ENCODE results near the gene PROZ. TPM values are rescaled to one million over a fixed set of nuclear protein-coding genes. Genes with fewer than 3 reads are reported as not detected.
A peak's percentile ranks its signal among the peaks of the same experiment; 100 is the strongest.

PROZ gene
- total and polyA plus RNA-seq, 2 of the 13 experiments (the other 11 are each of a cell fraction or from before 2014, with no cell fraction given) = 5.6 to 22.5 TPM

- DNase-seq (ENCODE audit: low spot score) (no peak), ATAC-seq (no peak), FAIRE-seq (no peak)
- Histone ChIP-seq H3K4me1 (ENCODE audit: insufficient read depth, low read length) (peaks cover 47% of the 10 kb centered on the region), H3K27ac (ENCODE audit: extremely low read length, insufficient read depth, low read length) (no peak overlapping the region), H3K27me3 (ENCODE audit: control insufficient read depth in 1 of 2, insufficient read depth in 2 of 2, low read length in 2 of 2) (no peaks in the 10 kb centered on the region), H3K4me2 (ENCODE audit: low read depth, low read length) (no peak overlapping the region), H3K9ac (ENCODE audit: insufficient read depth, low read depth, low read length) (no peak overlapping the region), H3K36me3 (replicated peaks in 1 of 2; ENCODE audit: control insufficient read depth in 1 of 2, insufficient read depth in 2 of 2, low read length in 2 of 2) (peaks cover 11 to 31% of the 10 kb centered on the region in 2 experiments; a peak in 3 of 5 replicates), H3K79me2 (ENCODE audit: insufficient read depth, low read length) (peaks cover 31% of the 10 kb centered on the region), H2AFZ (ENCODE audit: low read length) (no peak overlapping the region), H3K9me3 (ENCODE audit: low read length) (no peaks in the 10 kb centered on the region), H4K20me1 (ENCODE audit: insufficient read depth, low read length) (no peaks in the 10 kb centered on the region), H3K4me3 (replicated peaks in 1 of 3; ENCODE audit: insufficient read depth in 1 of 3, low read depth in 2 of 3, low read length in 3 of 3) (no peak overlapping the region)
- no peak for TF ChIP-seq EZH2 (conservative IDR thresholded peaks at IDR 0.05; ENCODE audit: low read depth, low read length)
- 0 out of 2 replicates have a peak, but pooled peaks have one; percentile 17 for TF ChIP-seq NFKB2 (CRISPR knock-in tag; IDR thresholded peaks at IDR 0.05; ENCODE audit: borderline replicate concordance)
- peak; percentile 11 for TF ChIP-seq AGO1 (IDR thresholded peaks at IDR 0.05; ENCODE audit: low read depth, low read length, poor library complexity, severe bottlenecking)
- POLR2A ChIA-PET = interaction anchor here (1.2 to 3.7 kb wide), 2 partner anchors 25 to 61 kb away, joined by 3 to 33 read pairs; partner anchors contain the start of genes CUL4A, F10 and PCID2
- CTCF ChIA-PET (ENCODE audit: low intra/inter-chr PET ratio, low total read pairs) = no interaction called here
- intact Hi-C loops (cut with micrococcal nuclease; ENCODE audit: unreplicated experiment) (loop anchor here (5.0 kb wide), 1 partner anchor 456 kb away; the partner anchor contains the start of gene ATP11A), in situ Hi-C loops (cut with HindIII; ENCODE audit: extremely low pct_ligation_motif_present, low pct_unique_long_range_greater_than_20kb) (no loop called here)
- BruUV-seq (replicated peaks) = no TSS peak
- over 99% methylated on average over 13 of the region's 13 CpGs for WGBS (ENCODE audit: low lambda C conversion rate)
Measured at GRCh38 chr13:113148407-113148806, 10.0 kb upstream of the PROZ start.

GRCh38 chr13:113148940-113149503, 9.4 kb upstream of the PROZ start:
- TF ChIP-seq AGO1 (IDR thresholded peaks at IDR 0.05; ENCODE audit: low read depth, low read length, poor library complexity, severe bottlenecking) (peak; percentile 43), AGO2 (optimal IDR thresholded peaks at IDR 0.05; ENCODE audit: low read depth, low read length) (peak; percentile 80), NFKB2 (CRISPR knock-in tag; IDR thresholded peaks at IDR 0.05; ENCODE audit: borderline replicate concordance) (0 out of 2 replicates have a peak, but pooled peaks have one; percentile 7), ZSCAN21 (CRISPR knock-in tag; IDR thresholded peaks at IDR 0.05; ENCODE audit: borderline replicate concordance) (peak; percentile 5; the same call in 1 of the 2 replicates), PHF8 (CRISPR knock-in tag; IDR thresholded peaks at IDR 0.05) (0 out of 2 replicates have a peak, but pooled peaks have one; percentile 2), NRL (CRISPR knock-in tag; IDR thresholded peaks at IDR 0.05; ENCODE audit: borderline replicate concordance) (no peak), ZNF883 (CRISPR knock-in tag; IDR thresholded peaks at IDR 0.05; ENCODE audit: not compliant biosample characterization) (peak; percentile 4), RBFOX2 (IDR thresholded peaks at IDR 0.05; ENCODE audit: low read depth, low read length) (peak; percentile 76), ZC3H13 (CRISPR knock-in tag; IDR thresholded peaks at IDR 0.05) (peak; percentile 17), GLMP (CRISPR knock-in tag; IDR thresholded peaks at IDR 0.05; ENCODE audit: borderline replicate concordance) (no peak), POLR2A (IDR thresholded peaks at IDR 0.05; ENCODE audit: insufficient read depth in 1 of 2, low read depth in 2 of 2, low read length in 2 of 2) (no peak), SALL1 (CRISPR knock-in tag; IDR thresholded peaks at IDR 0.05) (0 out of 2 replicates have a peak, but pooled peaks have one; percentile 13), ZBTB38 (CRISPR knock-in tag; IDR thresholded peaks at IDR 0.05) (peak; percentile 86), ZNF460 (CRISPR knock-in tag; IDR thresholded peaks at IDR 0.05; ENCODE audit: borderline replicate concordance) (no peak), ZNF616 (CRISPR knock-in tag; IDR thresholded peaks at IDR 0.05; ENCODE audit: low read depth) (0 out of 2 replicates have a peak, but pooled peaks have one; percentile 33), DNMT1 (CRISPR knock-in tag; IDR thresholded peaks at IDR 0.05) (peak; percentile 54; the same call in 1 of the 2 replicates)
- peaks cover 32% of the 10 kb centered on the region for H3K79me2 ChIP-seq (ENCODE audit: insufficient read depth, low read length)
- intact Hi-C loops (cut with micrococcal nuclease; ENCODE audit: unreplicated experiment) = loop anchor here (5.0 kb wide), 1 partner anchor 457 kb away; the partner anchor contains the start of gene ATP11A
- FAIRE-seq (no peak), DNase-seq (ENCODE audit: low spot score) (no peak), ATAC-seq (no peak)
- H3K36me3 ChIP-seq (replicated peaks in 1 of 2; ENCODE audit: control insufficient read depth in 1 of 2, insufficient read depth in 2 of 2, low read length in 2 of 2) = peaks cover 8 to 25% of the 10 kb centered on the region in 2 experiments; a peak in 3 of 5 replicates
- BruUV-seq (replicated peaks) = TSS peak; percentile 68
- no peak overlapping the region for H3K4me3 ChIP-seq (replicated peaks in 1 of 3; ENCODE audit: insufficient read depth in 1 of 3, low read depth in 2 of 3, low read length in 3 of 3)
- no peaks in the 10 kb centered on the region for H4K20me1 ChIP-seq (ENCODE audit: insufficient read depth, low read length)
- H2AFZ ChIP-seq (ENCODE audit: low read length) = no peak overlapping the region
- in situ Hi-C loops (cut with HindIII; ENCODE audit: extremely low pct_ligation_motif_present, low pct_unique_long_range_greater_than_20kb) = no loop called here
- H3K4me2 ChIP-seq (ENCODE audit: low read depth, low read length) = no peak overlapping the region
- ChIA-PET CTCF (ENCODE audit: low intra/inter-chr PET ratio, low total read pairs) (no interaction called here), POLR2A (interaction anchor here (1.3 to 3.7 kb wide), 3 partner anchors 16 to 35 kb away, joined by 3 to 33 read pairs (median 8); partner anchors contain the start of gene F10)
- peak overlapping the region; percentile 92 for H3K27ac ChIP-seq (ENCODE audit: extremely low read length, insufficient read depth, low read length)
- H3K4me1 ChIP-seq (ENCODE audit: insufficient read depth, low read length) = peaks cover 49% of the 10 kb centered on the region
- H3K27me3 ChIP-seq (ENCODE audit: control insufficient read depth in 1 of 2, insufficient read depth in 2 of 2, low read length in 2 of 2) = no peaks in the 10 kb centered on the region
- no peak overlapping the region for H3K9ac ChIP-seq (ENCODE audit: insufficient read depth, low read depth, low read length)
- WGBS (ENCODE audit: low lambda C conversion rate) = 94% methylated on average over 34 of the region's 38 CpGs
- H3K9me3 ChIP-seq (ENCODE audit: low read length) = no peaks in the 10 kb centered on the region

All from HepG2 (cell line).